ENCODE data around the gene BAG1.

The BAG1 gene

GRCh38 chr9:33233626-33234342 is 30.7 kb downstream of the BAG1 start:
- H3K4me3 ChIP-seq (ENCODE audit: low read length in 2 of 2): no peak overlapping the region
- WGBS, 2 donors (ENCODE audit: extremely low coverage in 2 of 2, insufficient read length in 2 of 2, insufficient replicate concordance in 1 of 2): no CpG with 5 or more reads among the region's 1 CpG

GRCh38 chr9:33232815-33233214 is 31.7 kb downstream of the BAG1 start:
- Histone ChIP-seq H3K27me3 (ENCODE audit: control insufficient read depth in 3 of 3, insufficient read depth in 3 of 3, low read depth in 1 of 3, low read length in 3 of 3) (peaks cover 0 to 21% (median 3%) of the 10 kb centered on the region in 3 experiments), H4K91ac (ENCODE audit: low read depth, low read length, poor library complexity) (no peak overlapping the region)
- WGBS, 2 donors (ENCODE audit: extremely low coverage in 2 of 2, insufficient read length in 2 of 2, insufficient replicate concordance in 1 of 2): no CpG with 5 or more reads among the region's 6 CpGs

More at GRCh38 chr9:33233626-33234342, 30.7 kb downstream of the BAG1 start:
- Histone ChIP-seq H3K9ac (ENCODE audit: low read depth, low read length, poor library complexity) (no peak overlapping the region), H4K8ac (ENCODE audit: low read depth, low read length) (no peak overlapping the region), H3K14ac (ENCODE audit: low read length) (no peak overlapping the region), H3K18ac (ENCODE audit: low read length) (no peak overlapping the region), H2BK120ac (ENCODE audit: low read depth, low read length) (no peak overlapping the region), H2BK12ac (ENCODE audit: low read length) (no peak overlapping the region), H3K23ac (ENCODE audit: low read depth, low read length, poor library complexity) (peak overlapping the region; percentile 20), H3K36me3 (replicated peaks in 1 of 2; ENCODE audit: control insufficient read depth in 2 of 2, insufficient read depth in 2 of 2, low read length in 2 of 2) (no peaks in the 10 kb centered on the region), H3K4ac (ENCODE audit: low read length) (peak overlapping the region; percentile 17), H3K79me1 (ENCODE audit: low read depth, low read length) (no peaks in the 10 kb centered on the region), H3K27me3 (ENCODE audit: control insufficient read depth in 3 of 3, insufficient read depth in 3 of 3, low read depth in 1 of 3, low read length in 3 of 3) (peaks cover 0 to 11% (median 3%) of the 10 kb centered on the region in 3 experiments), H3K9me3 (replicated peaks in 1 of 2; ENCODE audit: control insufficient read depth in 2 of 2, insufficient read depth in 1 of 2, low read depth in 1 of 2, low read length in 2 of 2) (no peaks in the 10 kb centered on the region), H4K91ac (ENCODE audit: low read depth, low read length, poor library complexity) (no peak overlapping the region), H3K4me1 (ENCODE audit: control insufficient read depth in 2 of 2, insufficient read depth in 1 of 2, low read depth in 1 of 2, low read length in 2 of 2) (peaks cover 0 to 2% of the 10 kb centered on the region in 2 donors), H2AK5ac (ENCODE audit: low read depth, low read length) (no peak overlapping the region), H2AFZ (ENCODE audit: low read length) (no peak overlapping the region), H2BK15ac (ENCODE audit: low read length) (no peak overlapping the region), H2BK5ac (ENCODE audit: low read length) (no peak overlapping the region), H3K27ac (replicated peaks; ENCODE audit: low read length) (no peak overlapping the region), H3K4me2 (ENCODE audit: insufficient read depth, low read length, poor library complexity, severe bottlenecking) (no peak overlapping the region)
- no peak for DNase-seq (ENCODE audit: low spot score)

GRCh38 chr9:33231623-33231942 is 32.9 kb downstream of the BAG1 start:
- Histone ChIP-seq H3K27me3 (ENCODE audit: control insufficient read depth in 3 of 3, insufficient read depth in 3 of 3, low read depth in 1 of 3, low read length in 3 of 3) (peaks cover 0 to 24% (median 2%) of the 10 kb centered on the region in 3 experiments), H2BK5ac (ENCODE audit: low read length) (no peak overlapping the region), H3K79me1 (ENCODE audit: low read depth, low read length) (no peaks in the 10 kb centered on the region), H3K9me3 (replicated peaks in 1 of 2; ENCODE audit: control insufficient read depth in 2 of 2, insufficient read depth in 1 of 2, low read depth in 1 of 2, low read length in 2 of 2) (no peaks in the 10 kb centered on the region), H3K18ac (ENCODE audit: low read length) (no peak overlapping the region), H2AFZ (ENCODE audit: low read length) (no peak overlapping the region), H3K4me1 (ENCODE audit: control insufficient read depth in 2 of 2, insufficient read depth in 1 of 2, low read depth in 1 of 2, low read length in 2 of 2) (peaks cover 0 to 1% of the 10 kb centered on the region in 2 donors), H3K4ac (ENCODE audit: low read length) (no peak overlapping the region), H3K23ac (ENCODE audit: low read depth, low read length, poor library complexity) (no peak overlapping the region), H4K91ac (ENCODE audit: low read depth, low read length, poor library complexity) (no peak overlapping the region), H3K14ac (ENCODE audit: low read length) (no peak overlapping the region), H3K36me3 (replicated peaks in 1 of 2; ENCODE audit: control insufficient read depth in 2 of 2, insufficient read depth in 2 of 2, low read length in 2 of 2) (no peaks in the 10 kb centered on the region), H3K27ac (replicated peaks; ENCODE audit: low read length) (no peak overlapping the region), H4K8ac (ENCODE audit: low read depth, low read length) (no peak overlapping the region), H2AK5ac (ENCODE audit: low read depth, low read length) (no peak overlapping the region), H3K4me3 (ENCODE audit: low read length in 2 of 2) (no peak overlapping the region), H2BK12ac (ENCODE audit: low read length) (no peak overlapping the region), H2BK120ac (ENCODE audit: low read depth, low read length) (no peak overlapping the region), H2BK15ac (ENCODE audit: low read length) (no peak overlapping the region), H3K9ac (ENCODE audit: low read depth, low read length, poor library complexity) (no peak overlapping the region), H3K4me2 (ENCODE audit: insufficient read depth, low read length, poor library complexity, severe bottlenecking) (no peak overlapping the region)
- WGBS, 2 donors (ENCODE audit: extremely low coverage in 2 of 2, insufficient read length in 2 of 2, insufficient replicate concordance in 1 of 2): no CpG with 5 or more reads among the region's 2 CpGs
- DNase-seq (ENCODE audit: low spot score): no peak

More at GRCh38 chr9:33232815-33233214, 31.7 kb downstream of the BAG1 start:
- Histone ChIP-seq H3K79me1 (ENCODE audit: low read depth, low read length) (no peaks in the 10 kb centered on the region), H2BK12ac (ENCODE audit: low read length) (no peak overlapping the region), H3K36me3 (replicated peaks in 1 of 2; ENCODE audit: control insufficient read depth in 2 of 2, insufficient read depth in 2 of 2, low read length in 2 of 2) (no peaks in the 10 kb centered on the region), H3K9me3 (replicated peaks in 1 of 2; ENCODE audit: control insufficient read depth in 2 of 2, insufficient read depth in 1 of 2, low read depth in 1 of 2, low read length in 2 of 2) (no peaks in the 10 kb centered on the region), H3K4me3 (ENCODE audit: low read length in 2 of 2) (no peak overlapping the region), H3K4me1 (ENCODE audit: control insufficient read depth in 2 of 2, insufficient read depth in 1 of 2, low read depth in 1 of 2, low read length in 2 of 2) (peaks cover 0 to 2% of the 10 kb centered on the region in 2 donors), H2BK15ac (ENCODE audit: low read length) (no peak overlapping the region), H3K4ac (ENCODE audit: low read length) (no peak overlapping the region), H2BK5ac (ENCODE audit: low read length) (no peak overlapping the region), H3K9ac (ENCODE audit: low read depth, low read length, poor library complexity) (no peak overlapping the region), H2AK5ac (ENCODE audit: low read depth, low read length) (no peak overlapping the region), H2AFZ (ENCODE audit: low read length) (no peak overlapping the region), H4K8ac (ENCODE audit: low read depth, low read length) (no peak overlapping the region), H3K27ac (replicated peaks; ENCODE audit: low read length) (no peak overlapping the region), H3K4me2 (ENCODE audit: insufficient read depth, low read length, poor library complexity, severe bottlenecking) (no peak overlapping the region), H3K23ac (ENCODE audit: low read depth, low read length, poor library complexity) (no peak overlapping the region), H3K14ac (ENCODE audit: low read length) (no peak overlapping the region), H3K18ac (ENCODE audit: low read length) (no peak overlapping the region), H2BK120ac (ENCODE audit: low read depth, low read length) (no peak overlapping the region)
- DNase-seq (ENCODE audit: low spot score): no peak

- no peak for DNase-seq (ENCODE audit: low spot score)
- Histone ChIP-seq H2BK5ac (ENCODE audit: low read length) (no peak overlapping the region), H3K27ac (replicated peaks; ENCODE audit: low read length) (no peak overlapping the region), H3K9me3 (replicated peaks in 1 of 2; ENCODE audit: control insufficient read depth in 2 of 2, insufficient read depth in 1 of 2, low read depth in 1 of 2, low read length in 2 of 2) (no peaks in the 10 kb centered on the region), H3K4me3 (ENCODE audit: low read length in 2 of 2) (no peak overlapping the region), H4K91ac (ENCODE audit: low read depth, low read length, poor library complexity) (no peak overlapping the region), H2AFZ (ENCODE audit: low read length) (no peak overlapping the region), H3K27me3 (ENCODE audit: control insufficient read depth in 3 of 3, insufficient read depth in 3 of 3, low read depth in 1 of 3, low read length in 3 of 3) (peaks cover 0 to 22% (median 0%) of the 10 kb centered on the region in 3 experiments), H3K4ac (ENCODE audit: low read length) (no peak overlapping the region), H3K4me1 (ENCODE audit: control insufficient read depth in 2 of 2, insufficient read depth in 1 of 2, low read depth in 1 of 2, low read length in 2 of 2) (no peaks in the 10 kb centered on the region), H3K36me3 (replicated peaks in 1 of 2; ENCODE audit: control insufficient read depth in 2 of 2, insufficient read depth in 2 of 2, low read length in 2 of 2) (no peaks in the 10 kb centered on the region), H4K8ac (ENCODE audit: low read depth, low read length) (no peak overlapping the region), H3K23ac (ENCODE audit: low read depth, low read length, poor library complexity) (no peak overlapping the region), H3K14ac (ENCODE audit: low read length) (no peak overlapping the region), H2BK15ac (ENCODE audit: low read length) (no peak overlapping the region), H3K9ac (ENCODE audit: low read depth, low read length, poor library complexity) (no peak overlapping the region), H3K18ac (ENCODE audit: low read length) (no peak overlapping the region), H2AK5ac (ENCODE audit: low read depth, low read length) (no peak overlapping the region), H3K79me1 (ENCODE audit: low read depth, low read length) (no peaks in the 10 kb centered on the region), H3K4me2 (ENCODE audit: insufficient read depth, low read length, poor library complexity, severe bottlenecking) (no peak overlapping the region), H2BK120ac (ENCODE audit: low read depth, low read length) (no peak overlapping the region), H2BK12ac (ENCODE audit: low read length) (no peak overlapping the region)
- WGBS, 2 donors (ENCODE audit: extremely low coverage in 2 of 2, insufficient read length in 2 of 2, insufficient replicate concordance in 1 of 2): no CpG with 5 or more reads among the region's 13 CpGs
These were observed 33.5 kb downstream of the BAG1 start for GRCh38 chr9:33230756-33231622.

All from neuronal stem cell (in vitro differentiated cells).